ENCODE results near the gene SLC36A3.

DNA sequence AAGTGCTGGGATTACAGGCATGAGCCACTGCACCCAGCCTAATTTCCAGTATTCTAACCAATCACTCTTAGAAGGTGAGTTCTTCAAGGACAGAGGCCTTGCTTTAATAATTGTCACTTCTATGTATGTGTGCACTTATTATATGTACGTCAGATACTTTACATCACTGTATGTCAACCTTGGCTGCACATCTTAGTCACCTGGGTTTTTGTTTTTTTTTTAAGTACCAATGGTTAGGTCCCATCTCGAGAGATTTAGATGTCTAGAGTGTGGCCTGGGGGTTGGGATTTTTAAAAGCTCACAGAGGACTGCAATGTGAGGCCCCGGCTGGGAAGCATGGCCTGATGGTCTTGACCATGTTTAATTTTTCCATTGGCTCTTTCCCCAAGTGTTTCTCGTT lies 60.4 kb downstream of the SLC36A3 start:
- no peak for TF ChIP-seq POLR2A (IDR thresholded peaks at IDR 0.05)
- TF ChIP-seq, protein P1, sequence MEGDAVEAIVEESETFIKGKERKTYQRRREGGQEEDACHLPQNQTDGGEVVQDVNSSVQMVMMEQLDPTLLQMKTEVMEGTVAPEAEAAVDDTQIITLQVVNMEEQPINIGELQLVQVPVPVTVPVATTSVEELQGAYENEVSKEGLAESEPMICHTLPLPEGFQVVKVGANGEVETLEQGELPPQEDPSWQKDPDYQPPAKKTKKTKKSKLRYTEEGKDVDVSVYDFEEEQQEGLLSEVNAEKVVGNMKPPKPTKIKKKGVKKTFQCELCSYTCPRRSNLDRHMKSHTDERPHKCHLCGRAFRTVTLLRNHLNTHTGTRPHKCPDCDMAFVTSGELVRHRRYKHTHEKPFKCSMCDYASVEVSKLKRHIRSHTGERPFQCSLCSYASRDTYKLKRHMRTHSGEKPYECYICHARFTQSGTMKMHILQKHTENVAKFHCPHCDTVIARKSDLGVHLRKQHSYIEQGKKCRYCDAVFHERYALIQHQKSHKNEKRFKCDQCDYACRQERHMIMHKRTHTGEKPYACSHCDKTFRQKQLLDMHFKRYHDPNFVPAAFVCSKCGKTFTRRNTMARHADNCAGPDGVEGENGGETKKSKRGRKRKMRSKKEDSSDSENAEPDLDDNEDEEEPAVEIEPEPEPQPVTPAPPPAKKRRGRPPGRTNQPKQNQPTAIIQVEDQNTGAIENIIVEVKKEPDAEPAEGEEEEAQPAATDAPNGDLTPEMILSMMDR (IDR thresholded peaks at IDR 0.05): no peak

All from heart left ventricle (tissue), 13 donors.